AG09319 (cell line): Measurements from ENCODE around the gene OTP.

Experiments used
- DNase-seq: peaks from one replicate; pipeline ENCODE4 v3.0.0-alpha.2; 2010; ENCODE audit warnings: low read depth; ENCODE audit errors: extremely low read depth
- CTCF ChIP-seq: IDR thresholded peaks from 2 replicates; pipeline ENCODE4 v1.5.1; 2011; ENCODE audit warnings: low read depth, mild to moderate bottlenecking, inconsistent platforms, low read length, moderate library complexity

The OTP gene

GRCh38 chr5:77637998-77638762 is at the start of gene OTP:
OTP (minus strand) TSS chr5:77638713; CDS start chr5:77638549, 164 bp downstream.
- TF ChIP-seq CTCF: no peak
- DNase-seq: no peak

GRCh38 chr5:77683171-77683732 is 44.7 kb upstream of the OTP start:
- DNase-seq: no peak

GRCh38 chr5:77670526-77670925 is 32.0 kb upstream of the OTP start:
- DNase-seq: no peak
- no peak for TF ChIP-seq CTCF

More at GRCh38 chr5:77683171-77683732, 44.7 kb upstream of the OTP start:
- no peak for TF ChIP-seq CTCF

GRCh38 chr5:77669677-77670076 is 31.2 kb upstream of the OTP start:
- DNase-seq: no peak
- no peak for TF ChIP-seq CTCF

- TF ChIP-seq CTCF: no peak
- no peak for DNase-seq
Observed at GRCh38 chr5:77663090-77663863, 24.8 kb upstream of the OTP start.

GRCh38 chr5:77662635-77663034 is 24.1 kb upstream of the OTP start:
- TF ChIP-seq CTCF: no peak
- no peak for DNase-seq

GRCh38 chr5:77658662-77659061 is 20.1 kb upstream of the OTP start:
- TF ChIP-seq CTCF: no peak
- no peak for DNase-seq
